ENCODE measurements around the gene HMCES.

Gene HMCES

GRCh38 chr3:129316248-129317013, 37.8 kb downstream of the HMCES start:
- peaks cover 8% of the 10 kb centered on the region for H3K36me3 Mint-ChIP-seq (ENCODE audit: low read depth)
- peak overlapping the region; percentile 75 for H3K4me3 Mint-ChIP-seq
- H3K27ac Mint-ChIP-seq = peak overlapping the region; percentile 77
- no peaks in the 10 kb centered on the region for H3K27me3 Mint-ChIP-seq (ENCODE audit: low read depth)
- H3K9me3 Mint-ChIP-seq = no peaks in the 10 kb centered on the region
- peaks cover 23% of the 10 kb centered on the region for H3K4me1 Mint-ChIP-seq (ENCODE audit: low read depth)

GRCh38 chr3:129317014-129317771, 38.5 kb downstream of the HMCES start:
- H3K36me3 Mint-ChIP-seq (ENCODE audit: low read depth) = peaks cover 8% of the 10 kb centered on the region
- peak overlapping the region; percentile 4 for H3K27ac Mint-ChIP-seq
- H3K9me3 Mint-ChIP-seq = no peaks in the 10 kb centered on the region
- peak overlapping the region; percentile 43 for H3K4me3 Mint-ChIP-seq
- H3K27me3 Mint-ChIP-seq (ENCODE audit: low read depth) = no peaks in the 10 kb centered on the region
- H3K4me1 Mint-ChIP-seq (ENCODE audit: low read depth) = peaks cover 19% of the 10 kb centered on the region

GRCh38 chr3:129317848-129318247, 39.2 kb downstream of the HMCES start:
- H3K36me3 Mint-ChIP-seq (ENCODE audit: low read depth) = peaks cover 8% of the 10 kb centered on the region
- H3K4me1 Mint-ChIP-seq (ENCODE audit: low read depth) = peaks cover 15% of the 10 kb centered on the region
- no peak overlapping the region for H3K27ac Mint-ChIP-seq
- no peaks in the 10 kb centered on the region for H3K9me3 Mint-ChIP-seq
- no peak overlapping the region for H3K4me3 Mint-ChIP-seq
- H3K27me3 Mint-ChIP-seq (ENCODE audit: low read depth) = no peaks in the 10 kb centered on the region

DNA sequence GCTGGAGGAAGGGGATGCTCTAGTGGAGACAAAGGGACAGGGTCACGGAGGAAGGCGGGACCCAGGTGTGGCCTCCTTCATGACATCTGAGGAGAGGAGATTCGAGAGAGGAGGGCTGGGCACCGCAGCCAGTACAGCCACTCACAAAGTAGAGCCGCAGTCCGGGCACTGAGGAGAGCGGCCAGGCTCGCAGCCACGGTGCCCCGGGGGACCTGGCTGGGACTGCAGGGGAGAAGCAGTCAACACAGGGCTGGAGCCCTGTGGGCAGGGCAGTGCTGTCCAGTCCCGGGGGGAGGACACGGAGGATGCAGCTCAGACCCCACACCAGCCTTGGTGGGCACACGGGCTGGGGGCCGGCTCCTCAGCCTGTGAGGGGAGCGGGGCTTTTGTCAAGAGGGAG, 40.3 kb downstream of the HMCES start:
- Mint-ChIP-seq H3K9me3 (no peaks in the 10 kb centered on the region), H3K36me3 (ENCODE audit: low read depth) (peaks cover 7% of the 10 kb centered on the region), H3K27ac (no peak overlapping the region), H3K4me3 (no peak overlapping the region), H3K4me1 (ENCODE audit: low read depth) (peaks cover 7% of the 10 kb centered on the region), H3K27me3 (ENCODE audit: low read depth) (no peaks in the 10 kb centered on the region)

DNA sequence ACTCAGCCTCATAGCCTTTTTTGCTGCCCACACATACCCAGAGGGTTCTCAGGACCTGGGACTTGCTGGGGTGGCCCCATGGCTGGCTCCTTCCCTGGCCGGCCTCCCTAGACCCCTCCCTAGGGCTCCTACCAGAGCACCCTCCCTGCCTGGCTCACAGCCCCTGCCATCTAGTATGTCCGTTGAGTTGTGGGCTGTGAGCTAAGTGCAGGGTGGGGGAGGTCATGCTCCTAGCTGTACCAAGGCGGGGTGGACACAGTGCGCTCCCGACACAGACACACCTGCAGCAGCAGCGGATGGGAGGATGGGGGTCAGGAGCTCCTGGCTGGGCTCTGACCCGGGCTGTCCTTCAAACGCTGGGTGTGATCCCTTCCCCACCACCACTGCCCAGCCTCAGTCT, 41.6 kb downstream of the HMCES start:
- Mint-ChIP-seq H3K27ac (no peak overlapping the region), H3K36me3 (ENCODE audit: low read depth) (peaks cover 2% of the 10 kb centered on the region), H3K9me3 (no peaks in the 10 kb centered on the region), H3K27me3 (ENCODE audit: low read depth) (no peaks in the 10 kb centered on the region), H3K4me3 (no peak overlapping the region), H3K4me1 (ENCODE audit: low read depth) (peaks cover 2% of the 10 kb centered on the region)

DNA sequence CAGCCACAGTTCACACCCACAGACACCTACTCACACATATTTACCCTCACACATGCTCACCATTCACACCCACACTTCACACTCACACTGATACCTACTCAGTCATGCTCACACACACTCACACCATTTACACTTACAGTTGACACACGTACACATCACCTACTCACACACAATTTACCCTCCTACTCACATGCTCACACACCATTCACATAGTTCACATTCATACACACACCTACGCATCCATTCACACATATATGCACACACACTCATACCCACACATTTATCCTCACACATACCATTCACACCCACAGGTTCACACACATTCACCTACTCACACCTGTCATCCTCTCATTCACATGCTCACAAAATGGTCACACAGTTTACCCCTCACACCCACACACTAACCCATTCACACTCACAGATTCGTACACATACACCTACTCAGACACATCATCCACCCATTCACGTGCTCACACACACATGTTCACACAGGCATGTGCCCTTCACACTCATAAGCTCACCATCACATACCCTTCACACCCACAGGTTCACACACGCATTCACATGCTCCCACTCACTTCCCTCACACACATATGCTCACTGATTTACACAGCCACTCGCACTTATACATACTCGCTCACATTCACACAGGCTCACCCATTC, 42.3 kb downstream of the HMCES start:
- H3K4me1 Mint-ChIP-seq (ENCODE audit: low read depth) = peaks cover 2% of the 10 kb centered on the region
- no peaks in the 10 kb centered on the region for H3K27me3 Mint-ChIP-seq (ENCODE audit: low read depth)
- no peaks in the 10 kb centered on the region for H3K9me3 Mint-ChIP-seq
- H3K27ac Mint-ChIP-seq = no peak overlapping the region
- H3K36me3 Mint-ChIP-seq (ENCODE audit: low read depth) = no peaks in the 10 kb centered on the region
- no peak overlapping the region for H3K4me3 Mint-ChIP-seq

GRCh38 chr3:129321887-129322286, 43.2 kb downstream of the HMCES start:
- H3K4me1 Mint-ChIP-seq (ENCODE audit: low read depth) = peaks cover 2% of the 10 kb centered on the region
- H3K27ac Mint-ChIP-seq = no peak overlapping the region
- H3K36me3 Mint-ChIP-seq (ENCODE audit: low read depth) = no peaks in the 10 kb centered on the region
- H3K9me3 Mint-ChIP-seq = no peaks in the 10 kb centered on the region
- no peak overlapping the region for H3K4me3 Mint-ChIP-seq
- H3K27me3 Mint-ChIP-seq (ENCODE audit: low read depth) = no peaks in the 10 kb centered on the region

DNA sequence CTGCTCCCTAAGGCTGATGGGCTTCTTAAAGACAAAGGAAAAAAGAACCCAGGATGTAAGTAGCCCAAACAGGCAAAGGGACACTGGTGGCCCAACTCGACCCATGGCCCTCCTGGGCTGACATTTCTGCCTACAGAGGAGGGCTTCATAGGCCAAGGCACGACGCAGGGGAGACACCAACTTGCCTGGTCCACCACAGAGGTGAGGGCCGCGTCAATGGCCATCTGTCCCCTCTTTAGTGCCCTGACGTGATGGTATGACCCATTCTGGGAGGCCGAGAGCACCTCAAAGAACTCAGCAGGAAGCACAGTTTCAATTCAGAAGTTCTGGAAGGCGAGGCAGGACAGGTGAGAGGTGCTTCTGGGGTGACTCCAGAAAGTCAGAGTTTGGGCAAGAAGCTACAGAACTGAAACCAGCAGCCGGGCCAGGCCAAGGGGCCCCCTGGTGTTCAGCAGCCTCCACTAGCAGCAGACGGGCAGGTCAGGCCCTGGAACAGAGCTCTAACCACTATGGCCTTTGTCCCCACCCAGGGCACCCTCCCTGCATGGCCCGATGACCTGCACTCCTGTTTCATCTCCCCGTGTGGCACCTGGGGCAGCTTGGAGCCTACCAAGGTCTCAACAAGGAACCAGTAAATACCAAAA, 45.1 kb downstream of the HMCES start:
- no peaks in the 10 kb centered on the region for H3K36me3 Mint-ChIP-seq (ENCODE audit: low read depth)
- no peaks in the 10 kb centered on the region for H3K4me1 Mint-ChIP-seq (ENCODE audit: low read depth)
- H3K27me3 Mint-ChIP-seq (ENCODE audit: low read depth) = no peaks in the 10 kb centered on the region
- H3K27ac Mint-ChIP-seq = no peak overlapping the region
- no peak overlapping the region for H3K4me3 Mint-ChIP-seq
- no peaks in the 10 kb centered on the region for H3K9me3 Mint-ChIP-seq

DNA sequence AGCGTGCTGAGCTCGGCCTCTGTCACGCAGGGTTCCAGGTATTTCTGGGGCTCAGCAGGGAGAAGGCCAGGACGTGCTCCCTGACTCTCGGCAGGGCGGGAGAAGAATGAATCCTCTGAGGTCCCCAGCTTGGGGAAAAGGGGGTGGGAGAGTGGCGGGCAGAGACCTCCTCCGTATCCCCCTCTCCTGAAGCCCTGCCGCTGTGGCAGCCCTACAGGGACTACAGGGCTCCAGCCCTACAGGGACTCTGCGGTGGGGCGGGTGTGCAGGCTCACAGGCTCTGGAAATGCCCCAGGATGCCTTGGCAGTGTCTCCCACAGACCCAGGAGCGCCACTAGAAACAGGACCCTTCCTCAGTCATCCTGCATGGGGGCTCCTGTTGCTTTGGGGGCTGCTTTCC, 46.2 kb downstream of the HMCES start:
- no peaks in the 10 kb centered on the region for H3K36me3 Mint-ChIP-seq (ENCODE audit: low read depth)
- no peaks in the 10 kb centered on the region for H3K4me1 Mint-ChIP-seq (ENCODE audit: low read depth)
- H3K9me3 Mint-ChIP-seq = no peaks in the 10 kb centered on the region
- no peak overlapping the region for H3K4me3 Mint-ChIP-seq
- H3K27ac Mint-ChIP-seq = no peak overlapping the region
- no peaks in the 10 kb centered on the region for H3K27me3 Mint-ChIP-seq (ENCODE audit: low read depth)

GRCh38 chr3:129325383-129325782, 46.7 kb downstream of the HMCES start:
- H3K27ac Mint-ChIP-seq = no peak overlapping the region
- H3K9me3 Mint-ChIP-seq = no peaks in the 10 kb centered on the region
- peaks cover 2% of the 10 kb centered on the region for H3K27me3 Mint-ChIP-seq (ENCODE audit: low read depth)
- H3K4me1 Mint-ChIP-seq (ENCODE audit: low read depth) = no peaks in the 10 kb centered on the region
- H3K36me3 Mint-ChIP-seq (ENCODE audit: low read depth) = no peaks in the 10 kb centered on the region
- no peak overlapping the region for H3K4me3 Mint-ChIP-seq

DNA sequence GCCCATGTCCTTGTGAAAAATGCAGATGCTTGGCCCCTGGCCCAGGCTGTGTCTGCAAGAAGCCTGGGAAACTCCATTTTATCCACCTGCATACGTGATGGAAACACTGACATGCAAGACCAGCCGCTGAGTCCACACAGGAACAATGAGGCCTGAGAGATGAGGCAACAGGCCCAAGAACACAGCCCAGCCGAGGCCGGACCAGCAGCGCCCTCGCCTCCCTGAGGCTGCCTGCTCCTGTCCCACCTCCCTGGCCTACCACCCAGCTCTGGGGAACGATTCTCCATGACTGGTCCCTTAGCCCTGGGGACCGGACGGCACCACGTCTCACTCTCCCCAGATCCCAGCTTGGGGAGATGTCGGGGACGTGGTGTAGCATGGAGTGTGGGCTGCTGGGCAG, 47.5 kb downstream of the HMCES start:
- Mint-ChIP-seq H3K36me3 (ENCODE audit: low read depth) (no peaks in the 10 kb centered on the region), H3K27ac (no peak overlapping the region), H3K9me3 (no peaks in the 10 kb centered on the region), H3K27me3 (ENCODE audit: low read depth) (peaks cover 4% of the 10 kb centered on the region), H3K4me1 (ENCODE audit: low read depth) (no peaks in the 10 kb centered on the region), H3K4me3 (no peak overlapping the region)

DNA sequence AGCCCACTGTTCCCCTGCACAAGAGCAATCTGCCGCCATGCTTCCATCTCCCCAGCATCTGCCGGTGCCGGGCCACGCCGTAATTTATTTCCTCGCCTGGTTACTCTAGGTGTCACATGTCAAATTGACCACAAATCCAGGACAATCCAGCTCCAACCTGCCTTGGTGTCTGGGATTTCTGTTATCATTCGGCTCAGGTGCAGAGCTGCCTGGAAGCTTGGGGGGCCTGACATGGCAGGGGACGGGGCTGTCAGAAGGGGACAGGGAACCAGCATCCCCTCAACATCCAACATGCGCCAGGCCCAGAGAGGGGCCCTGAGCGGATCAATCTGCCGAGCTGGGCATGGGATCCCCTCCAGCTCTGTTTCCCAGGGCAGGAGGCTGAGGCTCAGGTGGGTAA, 47.9 kb downstream of the HMCES start:
- no peak overlapping the region for H3K27ac Mint-ChIP-seq

DNA sequence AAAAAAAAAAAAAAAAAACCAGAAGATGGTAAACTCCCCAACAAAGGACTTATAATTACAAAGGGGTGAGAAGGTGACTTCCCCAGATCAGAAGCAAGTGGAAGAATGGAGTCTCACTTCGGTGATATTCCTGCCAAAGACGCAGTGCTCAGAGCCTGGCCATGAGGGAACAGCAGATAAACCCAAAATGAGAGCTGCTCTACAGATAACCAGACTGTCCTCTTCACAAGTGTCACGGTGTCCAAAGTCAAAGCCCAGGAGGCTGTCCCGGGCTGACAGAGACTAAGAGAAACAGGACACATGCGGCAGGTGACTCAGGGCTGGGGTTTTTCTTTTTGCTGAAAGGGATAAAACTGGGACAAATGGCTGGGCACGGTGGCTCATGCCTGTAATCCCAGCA, 48.8 kb downstream of the HMCES start:
- peaks cover 7% of the 10 kb centered on the region for H3K27me3 Mint-ChIP-seq (ENCODE audit: low read depth)
- H3K27ac Mint-ChIP-seq = no peak overlapping the region
- no peaks in the 10 kb centered on the region for H3K9me3 Mint-ChIP-seq
- H3K4me3 Mint-ChIP-seq = no peak overlapping the region
- no peaks in the 10 kb centered on the region for H3K36me3 Mint-ChIP-seq (ENCODE audit: low read depth)
- H3K4me1 Mint-ChIP-seq (ENCODE audit: low read depth) = no peaks in the 10 kb centered on the region

More for the DNA sequence above, 47.9 kb downstream of the HMCES start:
- Mint-ChIP-seq H3K36me3 (ENCODE audit: low read depth) (no peaks in the 10 kb centered on the region), H3K27me3 (ENCODE audit: low read depth) (peaks cover 4% of the 10 kb centered on the region), H3K4me1 (ENCODE audit: low read depth) (no peaks in the 10 kb centered on the region), H3K9me3 (no peaks in the 10 kb centered on the region), H3K4me3 (no peak overlapping the region)

DNA sequence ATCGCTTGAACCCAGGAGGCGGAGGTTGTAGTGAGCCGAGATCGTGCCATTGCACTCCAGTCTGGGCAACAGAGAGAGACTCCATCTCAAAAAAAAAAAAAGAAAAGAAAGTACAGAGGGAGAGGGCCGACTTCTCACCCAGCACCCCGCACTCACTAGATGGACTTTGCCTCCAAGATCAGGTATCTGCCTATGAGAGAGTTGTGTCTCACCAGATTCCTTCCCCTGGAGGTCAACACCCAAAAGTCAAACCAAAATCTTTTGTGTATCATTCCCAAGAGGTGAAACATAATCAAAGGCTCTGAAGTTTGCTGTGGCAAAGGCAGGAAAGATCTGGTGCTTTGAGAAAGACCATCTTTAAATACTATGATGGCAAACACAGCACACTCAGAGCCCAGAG, 51.2 kb downstream of the HMCES start:
- no peaks in the 10 kb centered on the region for H3K9me3 Mint-ChIP-seq
- H3K4me3 Mint-ChIP-seq = no peak overlapping the region
- H3K4me1 Mint-ChIP-seq (ENCODE audit: low read depth) = no peaks in the 10 kb centered on the region
- H3K27ac Mint-ChIP-seq = no peak overlapping the region
- H3K36me3 Mint-ChIP-seq (ENCODE audit: low read depth) = no peaks in the 10 kb centered on the region
- H3K27me3 Mint-ChIP-seq (ENCODE audit: low read depth) = peaks cover 13% of the 10 kb centered on the region
